ENCODE data around the gene TMEM129. TPM values are rescaled to one million over a fixed set of nuclear protein-coding genes. Genes with fewer than 3 reads are reported as not detected.

TMEM129 gene
- polyA plus RNA-seq, 1 donor from 2014 or later = 42.1 TPM

GRCh38 chr4:1723131-1723801 is 2.1 kb upstream of the TMEM129 start:
- Histone ChIP-seq H3K4me3 (ENCODE audit: low read length) (no peak overlapping the region), H3K79me2 (replicated peaks; ENCODE audit: insufficient read depth, low read length) (peaks cover 20% of the 10 kb centered on the region), H3K9me2 (ENCODE audit: insufficient read depth, low read length) (no peaks in the 10 kb centered on the region), H3K9ac (ENCODE audit: low read length) (no peak overlapping the region), H3K9me3 (ENCODE audit: low read length) (no peaks in the 10 kb centered on the region), H3F3A (ENCODE audit: insufficient read depth, low read length, poor library complexity, severe bottlenecking) (no peaks in the 10 kb centered on the region), H2AFZ (ENCODE audit: low read depth, low read length) (no peak overlapping the region), H3K27me3 (ENCODE audit: insufficient read depth, low read depth, low read length) (no peaks in the 10 kb centered on the region), H3K4me2 (ENCODE audit: low read length) (no peak overlapping the region), H3K27ac (ENCODE audit: low read length) (no peak overlapping the region), H3K36me3 (ENCODE audit: insufficient read depth, low read length) (no peaks in the 10 kb centered on the region), H4K20me1 (ENCODE audit: insufficient read depth) (no peaks in the 10 kb centered on the region)
- no peak for TF ChIP-seq POLR2AphosphoS5 (IDR thresholded peaks at IDR 0.05)
- no peak for TF ChIP-seq MXI1 (conservative IDR thresholded peaks at IDR 0.05; ENCODE audit: poor library complexity, severe bottlenecking)
- no peak for TF ChIP-seq RAD21 (conservative IDR thresholded peaks at IDR 0.05)
- no peak for TF ChIP-seq EZH2 (IDR thresholded peaks at IDR 0.05; ENCODE audit: borderline replicate concordance, insufficient read depth, low read length, poor library complexity, severe bottlenecking)
- TF ChIP-seq TAF1 (IDR thresholded peaks at IDR 0.05; ENCODE audit: low read depth) = no peak
- TF ChIP-seq SMC3 (conservative IDR thresholded peaks at IDR 0.05; ENCODE audit: poor library complexity) = no peak
- no peak for TF ChIP-seq CTCF (IDR thresholded peaks at IDR 0.05; ENCODE audit: poor library complexity, severe bottlenecking)
- TF ChIP-seq REST (IDR thresholded peaks at IDR 0.05; ENCODE audit: borderline replicate concordance) = no peak
- TF ChIP-seq EP300 (conservative IDR thresholded peaks at IDR 0.05; ENCODE audit: poor library complexity, severe bottlenecking) = no peak

DNA sequence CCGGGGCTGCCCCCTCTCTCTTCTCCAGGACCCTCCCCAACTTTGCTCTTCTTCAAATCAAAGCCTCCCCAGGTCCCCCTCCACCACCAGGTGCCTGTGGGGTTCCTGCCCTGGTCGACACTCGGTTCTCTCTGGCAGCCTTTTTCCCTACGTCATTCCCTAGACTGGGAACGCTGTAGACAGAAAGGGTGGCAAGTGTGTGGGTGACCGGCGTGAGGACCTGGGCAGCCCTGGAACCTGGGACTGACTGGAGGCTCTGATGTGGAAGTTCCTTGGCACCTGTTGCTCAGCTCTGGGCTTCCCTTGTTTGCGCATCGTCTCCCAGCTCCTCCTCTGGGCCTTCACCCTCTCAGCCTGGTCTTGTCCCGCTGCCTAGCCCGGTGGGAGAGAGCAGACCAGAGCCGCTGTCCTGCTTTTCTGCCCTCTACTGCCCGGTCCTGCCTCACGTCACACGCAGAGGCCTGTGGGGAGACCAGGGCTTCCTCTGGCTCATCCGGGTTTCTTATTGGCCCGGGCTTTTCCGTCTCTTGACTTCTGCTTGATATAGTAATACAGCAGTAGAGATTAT is 1.5 kb upstream of the TMEM129 start:
- Histone ChIP-seq H3K4me3 (ENCODE audit: low read length) (no peak overlapping the region), H3K79me2 (replicated peaks; ENCODE audit: insufficient read depth, low read length) (peaks cover 20% of the 10 kb centered on the region), H3K27ac (ENCODE audit: low read length) (no peak overlapping the region), H3K9me2 (ENCODE audit: insufficient read depth, low read length) (no peaks in the 10 kb centered on the region), H3K9ac (ENCODE audit: low read length) (no peak overlapping the region), H3K36me3 (ENCODE audit: insufficient read depth, low read length) (no peaks in the 10 kb centered on the region), H3F3A (ENCODE audit: insufficient read depth, low read length, poor library complexity, severe bottlenecking) (no peaks in the 10 kb centered on the region), H2AFZ (ENCODE audit: low read depth, low read length) (no peak overlapping the region), H3K9me3 (ENCODE audit: low read length) (no peaks in the 10 kb centered on the region), H3K27me3 (ENCODE audit: insufficient read depth, low read depth, low read length) (no peaks in the 10 kb centered on the region), H3K4me2 (ENCODE audit: low read length) (no peak overlapping the region), H4K20me1 (ENCODE audit: insufficient read depth) (no peaks in the 10 kb centered on the region)
- TF ChIP-seq EZH2 (IDR thresholded peaks at IDR 0.05; ENCODE audit: borderline replicate concordance, insufficient read depth, low read length, poor library complexity, severe bottlenecking) (no peak), TAF1 (IDR thresholded peaks at IDR 0.05; ENCODE audit: low read depth) (no peak), CTCF (IDR thresholded peaks at IDR 0.05; ENCODE audit: poor library complexity, severe bottlenecking) (no peak), EP300 (conservative IDR thresholded peaks at IDR 0.05; ENCODE audit: poor library complexity, severe bottlenecking) (no peak), MXI1 (conservative IDR thresholded peaks at IDR 0.05; ENCODE audit: poor library complexity, severe bottlenecking) (no peak), POLR2AphosphoS5 (IDR thresholded peaks at IDR 0.05) (no peak), RAD21 (conservative IDR thresholded peaks at IDR 0.05) (no peak), SMC3 (conservative IDR thresholded peaks at IDR 0.05; ENCODE audit: poor library complexity) (no peak), REST (IDR thresholded peaks at IDR 0.05; ENCODE audit: borderline replicate concordance) (no peak)
